ENCODE measurements around the gene PRKAR1A.

Gene PRKAR1A

DNA sequence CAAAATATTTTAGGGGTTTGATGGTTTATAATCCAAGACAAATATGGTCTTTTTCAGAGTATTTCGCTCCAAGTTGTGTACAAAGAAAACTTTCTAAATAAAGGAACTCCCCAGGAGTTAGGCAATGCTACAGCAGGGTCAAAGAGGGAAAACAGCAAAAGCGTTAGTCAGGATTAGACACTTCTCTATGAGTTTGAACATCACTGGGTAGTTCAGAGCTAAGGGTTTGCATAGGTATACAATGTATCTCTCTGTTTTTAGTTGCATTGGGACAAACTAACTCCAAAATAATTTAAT lies 54.2 kb downstream of the PRKAR1A start:
- no peak for TF ChIP-seq CTCF (IDR thresholded peaks at IDR 0.05; ENCODE audit: low read depth, low read length)

GRCh38 chr17:68567035-68567434 lies 54.8 kb downstream of the PRKAR1A start:
- no peak for TF ChIP-seq CTCF (IDR thresholded peaks at IDR 0.05; ENCODE audit: low read depth, low read length)

More for the DNA sequence above, 54.2 kb downstream of the PRKAR1A start:
- H3K4me3 ChIP-seq (ENCODE audit: low read depth, low read length) = no peak overlapping the region

GRCh38 chr17:68567581-68567980 lies 55.4 kb downstream of the PRKAR1A start:
- H3K4me3 ChIP-seq (ENCODE audit: low read depth, low read length) = no peak overlapping the region
- TF ChIP-seq CTCF (IDR thresholded peaks at IDR 0.05; ENCODE audit: low read depth, low read length) = no peak

More at GRCh38 chr17:68567035-68567434, 54.8 kb downstream of the PRKAR1A start:
- H3K4me3 ChIP-seq (ENCODE audit: low read depth, low read length) = no peak overlapping the region

DNA sequence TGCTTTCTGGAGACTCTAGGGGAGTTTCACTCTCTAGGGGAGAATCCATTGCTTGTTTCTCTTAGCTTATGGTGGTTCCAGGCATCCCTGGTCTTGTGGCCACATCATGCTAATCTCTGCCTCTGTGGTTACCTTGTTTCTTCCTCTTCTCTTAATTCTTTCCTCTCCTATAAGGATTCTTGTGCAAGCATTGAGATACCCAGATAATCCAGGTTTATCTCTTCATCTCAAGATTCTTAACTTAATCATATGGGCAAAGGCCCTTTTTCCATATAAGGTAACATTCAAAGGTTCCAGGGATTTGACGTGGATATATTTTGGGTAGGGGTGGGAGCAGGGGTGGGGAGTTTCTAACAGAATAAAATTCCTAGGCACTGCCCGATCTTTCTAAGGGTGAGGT lies 56.4 kb downstream of the PRKAR1A start:
- H3K4me3 ChIP-seq (ENCODE audit: low read depth, low read length) = no peak overlapping the region
- no peak for TF ChIP-seq CTCF (IDR thresholded peaks at IDR 0.05; ENCODE audit: low read depth, low read length)

DNA sequence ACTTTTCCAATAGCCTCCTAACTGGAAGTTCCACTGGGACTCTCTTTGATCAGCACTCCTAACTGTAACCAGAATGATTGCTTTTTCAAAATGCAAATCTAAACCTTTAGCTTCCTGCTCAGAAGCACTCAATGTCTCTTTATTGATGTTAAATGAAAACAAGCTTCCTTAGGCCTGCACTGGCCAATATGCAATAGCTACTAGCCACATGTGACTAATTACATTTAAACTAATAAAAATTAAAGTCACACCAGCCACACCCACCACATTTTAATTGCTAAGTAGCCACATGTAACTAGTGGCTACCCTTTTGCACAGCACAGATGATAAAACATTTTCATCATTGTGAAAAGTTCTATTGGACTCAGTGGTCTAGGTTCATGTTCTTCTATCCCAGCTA lies 57.1 kb downstream of the PRKAR1A start:
- no peak overlapping the region for H3K4me3 ChIP-seq (ENCODE audit: low read depth, low read length)
- TF ChIP-seq CTCF (IDR thresholded peaks at IDR 0.05; ENCODE audit: low read depth, low read length) = no peak

- TF ChIP-seq CTCF (IDR thresholded peaks at IDR 0.05; ENCODE audit: low read depth, low read length) = no peak
- H3K4me3 ChIP-seq (ENCODE audit: low read depth, low read length) = no peak overlapping the region
Measured at GRCh38 chr17:68570526-68570925, 58.3 kb downstream of the PRKAR1A start.

DNA sequence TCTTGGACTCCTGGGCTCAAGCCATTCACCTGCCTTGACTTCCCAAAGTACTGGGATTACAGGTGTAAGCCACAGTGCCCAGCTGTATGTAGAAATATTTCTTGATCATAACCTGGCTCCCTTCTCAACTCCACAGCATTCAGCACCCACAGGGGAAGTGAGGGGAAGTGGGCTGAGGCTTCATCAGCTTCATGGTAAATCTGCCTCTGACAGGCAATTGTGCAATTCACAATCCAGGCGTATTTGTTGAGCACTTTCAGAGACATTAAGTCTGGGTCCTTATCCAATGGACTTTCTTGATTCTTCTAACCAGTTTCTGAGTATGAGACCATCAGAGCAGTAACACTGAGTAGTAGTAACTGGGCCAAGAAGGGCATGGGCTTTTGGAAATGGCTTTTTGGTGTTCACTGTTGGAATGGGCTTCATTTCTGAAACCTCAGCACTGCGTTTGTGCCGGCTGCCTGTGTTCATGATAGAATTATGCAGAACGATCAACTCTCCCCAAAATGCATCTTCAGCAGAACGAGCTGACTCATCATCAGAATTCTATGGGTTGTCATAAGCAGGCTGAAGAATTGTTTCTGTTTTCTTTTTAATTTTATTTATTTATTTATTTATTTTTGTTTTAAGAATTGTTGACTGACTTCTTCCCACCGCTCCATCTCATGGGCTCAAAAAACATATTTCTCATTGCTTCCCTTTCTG lies 60.1 kb downstream of the PRKAR1A start:
- no peak overlapping the region for H3K4me3 ChIP-seq (ENCODE audit: low read depth, low read length)
- no peak for TF ChIP-seq CTCF (IDR thresholded peaks at IDR 0.05; ENCODE audit: low read depth, low read length)

Measured in WI38 (cell line).